HepG2 (cell line): ENCODE results near the gene ZSCAN23. TPM values are rescaled to one million over a fixed set of nuclear protein-coding genes. Genes with fewer than 3 reads are reported as not detected.

Experiments used
- ATAC-seq: fragments of 200-7000 bp; cut with Tn5 transposase; 3 replicates; pipeline ENCODE4 v1.9.1; 2020; ENCODE audit warnings: mild to moderate bottlenecking, moderate library complexity
- BruUV-seq: library from RNA; stranded (reverse); fragments of 400-500 nt; replicated peaks from 2 replicates; lab custom pipeline; 2021; lab: Mats Ljungman, UMichigan
- CTCF ChIA-PET: fragments of 300-600 bp; formaldehyde crosslinking; extraction: SDS; loops from one replicate; lab custom pipeline; 2021; ENCODE audit warnings: low total read pairs, inconsistent platforms, low intra/inter-chr PET ratio; lab: Yijun Ruan, JAX
- POLR2A ChIA-PET: fragments of 350-600 bp; sonication (Branson Sonifier 250); formaldehyde crosslinking; loops from one replicate; lab custom pipeline; 2020; ENCODE audit warnings: antibody characterized with exemption, inconsistent platforms; lab: Yijun Ruan, JAX
- DNase-seq: peaks from one replicate; pipeline ENCODE4 v3.0.0-alpha.2; 2015; ENCODE audit warnings: low spot score
- FAIRE-seq: peaks from 3 replicates; lab custom pipeline; 2011; peaks lifted over from hg19 to GRCh38; lab: Jason Lieb, UNC
- H2AFZ ChIP-seq: one replicate; pipeline ENCODE4 v1.6.1; 2011; ENCODE audit warnings: low read length, inconsistent platforms
- H3K27ac ChIP-seq: fragments of 300-600 bp; 3 replicates; pipeline ENCODE4 v1.8.0; 2011; ENCODE audit warnings: mixed run types, mild to moderate bottlenecking, mixed read lengths, low read length, inconsistent platforms; ENCODE audit not compliant: insufficient read depth; ENCODE audit errors: extremely low read length
- H3K27me3 ChIP-seq, 2 experiments: fragments of 200-600 bp in 1 of 2; 2 replicates in 1 of 2; 3 replicates in 1 of 2; pipeline versions ENCODE4 v1.6.0 to v1.8.0; 2011; ENCODE audit warnings: low read length in 2 of 2, mild to moderate bottlenecking in 2 of 2, moderate library complexity in 2 of 2, inconsistent platforms in 1 of 2; ENCODE audit not compliant: insufficient read depth in 2 of 2, control insufficient read depth in 1 of 2
- H3K36me3 ChIP-seq, 2 experiments: fragments of 200-600 bp in 1 of 2; replicated peaks in 1 of 2; 2 replicates in 1 of 2; 3 replicates in 1 of 2; pipeline versions ENCODE4 v1.5.1 to v1.8.0; 2011; ENCODE audit warnings: low read length in 2 of 2, inconsistent platforms in 1 of 2; ENCODE audit not compliant: insufficient read depth in 2 of 2, control insufficient read depth in 1 of 2
- H3K4me1 ChIP-seq: 2 replicates; pipeline ENCODE4 v1.5.1; 2012; ENCODE audit warnings: low read length, inconsistent platforms; ENCODE audit not compliant: insufficient read depth
- H3K4me2 ChIP-seq: 2 replicates; pipeline ENCODE4 v1.6.0; 2011; ENCODE audit warnings: low read depth, low read length, inconsistent platforms
- H3K4me3 ChIP-seq, 3 experiments: fragments of 200-600 bp in 1 of 3; sonication (generic), shearing (Covaris generic) in 1 of 3; replicated peaks in 1 of 3; 2 replicates each; pipeline ENCODE4 v1.5.1; 2011 to 2016; ENCODE audit warnings: low read length in 3 of 3, inconsistent platforms in 2 of 3, low read depth in 2 of 3, mild to moderate bottlenecking in 2 of 3, control low read depth in 1 of 3, mixed read lengths in 1 of 3; ENCODE audit not compliant: insufficient read depth in 1 of 3
- H3K79me2 ChIP-seq: one replicate; pipeline ENCODE4 v1.6.1; 2011; ENCODE audit warnings: low read length, inconsistent platforms; ENCODE audit not compliant: insufficient read depth
- H3K9ac ChIP-seq: 2 replicates; pipeline ENCODE4 v1.6.0; 2011; ENCODE audit warnings: mild to moderate bottlenecking, low read depth, low read length, inconsistent platforms; ENCODE audit not compliant: insufficient read depth
- H3K9me3 ChIP-seq: 2 replicates; pipeline ENCODE4 v1.5.1; 2012; ENCODE audit warnings: mild to moderate bottlenecking, low read length
- H4K20me1 ChIP-seq: 2 replicates; pipeline ENCODE4 v1.6.0; 2011; ENCODE audit warnings: inconsistent platforms, mild to moderate bottlenecking, low read length, moderate library complexity; ENCODE audit not compliant: insufficient read depth
- CHCHD3 ChIP-seq: sonication (generic); formaldehyde crosslinking; IDR thresholded peaks from 2 replicates; pipeline ENCODE4 v1.8.0; 2022; ENCODE audit warnings: mild to moderate bottlenecking, missing genetic modification reagents, moderate library complexity
- EEA1 ChIP-seq: sonication (generic); formaldehyde crosslinking; IDR thresholded peaks from 2 replicates; pipeline ENCODE4 v1.5.1; 2020; ENCODE audit warnings: mild to moderate bottlenecking, missing genetic modification reagents, borderline replicate concordance
- FOSL2 ChIP-seq: sonication (generic); formaldehyde crosslinking; IDR thresholded peaks from 2 replicates; pipeline ENCODE4 v1.4.0; 2020; ENCODE audit warnings: missing genetic modification reagents
- HNRNPLL ChIP-seq: fragments of 200-400 bp; formaldehyde crosslinking; IDR thresholded peaks from 2 replicates; pipeline ENCODE4 v1.6.1; 2017; ENCODE audit warnings: mild to moderate bottlenecking, low read depth, low read length; ENCODE audit not compliant: poor library complexity, severe bottlenecking
- KDM6A ChIP-seq: IDR thresholded peaks from 2 replicates; pipeline ENCODE4 v1.6.1; 2016; ENCODE audit warnings: low read depth
- LCORL ChIP-seq, 2 experiments: fragments of 450-650 bp in 1 of 2; sonication (generic) in 1 of 2; formaldehyde crosslinking in 1 of 2; IDR thresholded peaks; 2 replicates each; pipeline versions ENCODE4 v1.5.0 to v1.6.1; 2017 to 2020; ENCODE audit warnings: antibody characterized with exemption in 1 of 2, missing genetic modification reagents in 1 of 2
- MEF2D ChIP-seq: sonication (generic); formaldehyde crosslinking; IDR thresholded peaks from 2 replicates; pipeline ENCODE4 v1.5.1; 2020; ENCODE audit warnings: mild to moderate bottlenecking, missing genetic modification reagents
- MTF1 ChIP-seq: sonication (generic); formaldehyde crosslinking; IDR thresholded peaks from 2 replicates; pipeline ENCODE4 v1.5.0; 2020; ENCODE audit warnings: missing genetic modification reagents
- SP1 ChIP-seq, 2 experiments: fragments of 450-650 bp in 1 of 2; sonication (generic) in 1 of 2; formaldehyde crosslinking in 1 of 2; IDR thresholded peaks; 2 replicates each; pipeline versions ENCODE4 v1.4.0 to v1.6.1; 2016 to 2020; ENCODE audit warnings: missing genetic modification reagents in 1 of 2
- SUZ12 ChIP-seq: fragments of 150-350 bp; IDR thresholded peaks from 2 replicates; pipeline ENCODE4 v1.6.1; 2014; ENCODE audit warnings: low read depth, low read length
- TCF7 ChIP-seq: sonication (generic); IDR thresholded peaks from 2 replicates; pipeline ENCODE4 v1.6.1; 2016; ENCODE audit warnings: antibody characterized with exemption, low read depth
- TEAD2 ChIP-seq: sonication (generic); formaldehyde crosslinking; IDR thresholded peaks from 2 replicates; pipeline ENCODE4 v1.9.0; 2021; ENCODE audit warnings: missing genetic modification reagents
- ZBTB1 ChIP-seq: sonication (generic); formaldehyde crosslinking; IDR thresholded peaks from 2 replicates; pipeline ENCODE4 v1.4.0; 2020; ENCODE audit warnings: missing genetic modification reagents, borderline replicate concordance
- ZNF282 ChIP-seq: fragments of 450-650 bp; IDR thresholded peaks from 2 replicates; pipeline ENCODE4 v1.6.1; 2018; ENCODE audit not compliant: partially characterized antibody
- ZNF556 ChIP-seq: sonication (generic); formaldehyde crosslinking; IDR thresholded peaks from 2 replicates; pipeline ENCODE4 v1.4.0; 2020; ENCODE audit warnings: mild to moderate bottlenecking, missing genetic modification reagents, borderline replicate concordance
- ZNF598 ChIP-seq: sonication (generic); formaldehyde crosslinking; IDR thresholded peaks from 2 replicates; pipeline ENCODE4 v1.5.1; 2020; ENCODE audit warnings: mild to moderate bottlenecking, missing genetic modification reagents, borderline replicate concordance
- WGBS: methylation state at CpG from one replicate; pipeline ENCODE4 v1.1.6; 2017; ENCODE audit warnings: low lambda C conversion rate; 5-methylcytosine and 5-hydroxymethylcytosine counted together
- in situ Hi-C: cut with HindIII; loops from 2 replicates; pipeline ENCODE4 v1.10.0; 2017; ENCODE audit warnings: low pct_unique_long_range_greater_than_20kb; ENCODE audit not compliant: extremely low pct_ligation_motif_present
- intact Hi-C: fragments of 100-400 bp; cut with micrococcal nuclease; formaldehyde crosslinking; loops from one replicate; pipeline ENCODE4 v1.10.0; 2022; ENCODE audit not compliant: unreplicated experiment
- polyA plus RNA-seq, 8 experiments: library from polyadenylated mRNA; depleted of rRNA in 3 of 8; stranded (reverse) in 7 of 8; unstranded in 1 of 8; fragments of >200 nt; fragmentation: Illumina TruSeq in 4 of 8; extraction: Trizol in 4 of 8; gene quantifications; 2 replicates each; pipeline versions ENCODE4 v1.2.1 to v1.2.3, GENCODE V29; 2011 to 2016; ENCODE audit warnings: low read depth in 4 of 8, missing spikeins in 1 of 8, mixed read lengths in 1 of 8; ENCODE audit not compliant: insufficient read depth in 1 of 8
- total RNA-seq, 5 experiments: library from RNA; depleted of rRNA; stranded (reverse); fragments of >200 nt; fragmentation: Illumina TruSeq; extraction: Trizol; gene quantifications; 2 replicates each; pipeline ENCODE4 v1.2.3, GENCODE V29; 2016; ENCODE audit warnings: low read depth in 1 of 5
- TF ChIP-seq, protein P1 (sequence below): sonication (generic); formaldehyde crosslinking; IDR thresholded peaks from 2 replicates; pipeline ENCODE4 v1.5.1; 2020; ENCODE audit warnings: mild to moderate bottlenecking, missing genetic modification reagents, moderate library complexity
- TF ChIP-seq, protein P2 (sequence below): sonication (generic); formaldehyde crosslinking; IDR thresholded peaks from 2 replicates; pipeline ENCODE4 v1.9.0; 2021; ENCODE audit warnings: missing genetic modification reagents, borderline replicate concordance
- TF ChIP-seq, protein P3 (sequence below): sonication (generic); formaldehyde crosslinking; IDR thresholded peaks from 2 replicates; pipeline ENCODE4 v1.8.1; 2023; ENCODE audit warnings: mild to moderate bottlenecking, missing genetic modification reagents

The ZSCAN23 gene
- total and polyA plus RNA-seq, 2 of the 13 experiments (the other 11 are each of a cell fraction or from before 2014, with no cell fraction given), result 0.29 to 1.2 TPM

DNA sequence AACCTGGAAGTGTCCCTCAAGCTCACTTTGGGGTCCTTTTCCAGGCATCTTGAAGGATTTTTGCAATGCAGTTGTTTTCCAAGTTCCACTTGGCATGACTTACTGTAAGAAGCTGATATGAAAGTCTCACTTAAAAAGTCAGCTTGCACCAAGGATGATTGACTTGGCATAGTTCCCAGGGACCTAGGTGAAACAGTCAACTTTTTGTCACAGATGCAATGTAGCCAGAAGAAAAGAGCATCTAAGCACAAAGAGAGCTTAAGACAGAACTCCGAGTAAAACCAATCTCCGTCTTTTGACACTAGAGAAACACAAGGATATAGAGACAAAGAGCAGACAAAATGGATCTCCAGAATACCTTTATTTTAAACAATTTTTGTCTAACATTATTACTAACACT is 41.1 kb downstream of the ZSCAN23 start:
- POLR2A ChIA-PET, result no interaction called here

More for the DNA sequence above, 41.1 kb downstream of the ZSCAN23 start:
- H3K27ac ChIP-seq, result no peak overlapping the region
- CTCF ChIA-PET, result no interaction called here
- in situ Hi-C loops, result no loop called here
- H3K36me3 ChIP-seq, result peaks cover 1 to 5% of the 10 kb centered on the region in 2 experiments; a peak in 3 of 5 replicates
- no peak overlapping the region for H2AFZ ChIP-seq
- no peaks in the 10 kb centered on the region; a peak in 1 of 5 replicates for H3K27me3 ChIP-seq
- intact Hi-C loops, result no loop called here
- WGBS, result 52% methylated on average over 2 of the region's 2 CpGs
- no peaks in the 10 kb centered on the region for H3K9me3 ChIP-seq
- peaks cover 17% of the 10 kb centered on the region for H3K79me2 ChIP-seq
- H3K4me2 ChIP-seq, result no peak overlapping the region
- DNase-seq, result no peak
- TF ChIP-seq, protein P1, sequence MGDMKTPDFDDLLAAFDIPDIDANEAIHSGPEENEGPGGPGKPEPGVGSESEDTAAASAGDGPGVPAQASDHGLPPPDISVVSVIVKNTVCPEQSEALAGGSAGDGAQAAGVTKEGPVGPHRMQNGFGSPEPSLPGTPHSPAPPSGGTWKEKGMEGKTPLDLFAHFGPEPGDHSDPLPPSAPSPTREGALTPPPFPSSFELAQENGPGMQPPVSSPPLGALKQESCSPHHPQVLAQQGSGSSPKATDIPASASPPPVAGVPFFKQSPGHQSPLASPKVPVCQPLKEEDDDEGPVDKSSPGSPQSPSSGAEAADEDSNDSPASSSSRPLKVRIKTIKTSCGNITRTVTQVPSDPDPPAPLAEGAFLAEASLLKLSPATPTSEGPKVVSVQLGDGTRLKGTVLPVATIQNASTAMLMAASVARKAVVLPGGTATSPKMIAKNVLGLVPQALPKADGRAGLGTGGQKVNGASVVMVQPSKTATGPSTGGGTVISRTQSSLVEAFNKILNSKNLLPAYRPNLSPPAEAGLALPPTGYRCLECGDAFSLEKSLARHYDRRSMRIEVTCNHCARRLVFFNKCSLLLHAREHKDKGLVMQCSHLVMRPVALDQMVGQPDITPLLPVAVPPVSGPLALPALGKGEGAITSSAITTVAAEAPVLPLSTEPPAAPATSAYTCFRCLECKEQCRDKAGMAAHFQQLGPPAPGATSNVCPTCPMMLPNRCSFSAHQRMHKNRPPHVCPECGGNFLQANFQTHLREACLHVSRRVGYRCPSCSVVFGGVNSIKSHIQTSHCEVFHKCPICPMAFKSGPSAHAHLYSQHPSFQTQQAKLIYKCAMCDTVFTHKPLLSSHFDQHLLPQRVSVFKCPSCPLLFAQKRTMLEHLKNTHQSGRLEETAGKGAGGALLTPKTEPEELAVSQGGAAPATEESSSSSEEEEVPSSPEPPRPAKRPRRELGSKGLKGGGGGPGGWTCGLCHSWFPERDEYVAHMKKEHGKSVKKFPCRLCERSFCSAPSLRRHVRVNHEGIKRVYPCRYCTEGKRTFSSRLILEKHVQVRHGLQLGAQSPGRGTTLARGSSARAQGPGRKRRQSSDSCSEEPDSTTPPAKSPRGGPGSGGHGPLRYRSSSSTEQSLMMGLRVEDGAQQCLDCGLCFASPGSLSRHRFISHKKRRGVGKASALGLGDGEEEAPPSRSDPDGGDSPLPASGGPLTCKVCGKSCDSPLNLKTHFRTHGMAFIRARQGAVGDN (CRISPR knock-in tag), result no peak
- TF ChIP-seq, protein P2, sequence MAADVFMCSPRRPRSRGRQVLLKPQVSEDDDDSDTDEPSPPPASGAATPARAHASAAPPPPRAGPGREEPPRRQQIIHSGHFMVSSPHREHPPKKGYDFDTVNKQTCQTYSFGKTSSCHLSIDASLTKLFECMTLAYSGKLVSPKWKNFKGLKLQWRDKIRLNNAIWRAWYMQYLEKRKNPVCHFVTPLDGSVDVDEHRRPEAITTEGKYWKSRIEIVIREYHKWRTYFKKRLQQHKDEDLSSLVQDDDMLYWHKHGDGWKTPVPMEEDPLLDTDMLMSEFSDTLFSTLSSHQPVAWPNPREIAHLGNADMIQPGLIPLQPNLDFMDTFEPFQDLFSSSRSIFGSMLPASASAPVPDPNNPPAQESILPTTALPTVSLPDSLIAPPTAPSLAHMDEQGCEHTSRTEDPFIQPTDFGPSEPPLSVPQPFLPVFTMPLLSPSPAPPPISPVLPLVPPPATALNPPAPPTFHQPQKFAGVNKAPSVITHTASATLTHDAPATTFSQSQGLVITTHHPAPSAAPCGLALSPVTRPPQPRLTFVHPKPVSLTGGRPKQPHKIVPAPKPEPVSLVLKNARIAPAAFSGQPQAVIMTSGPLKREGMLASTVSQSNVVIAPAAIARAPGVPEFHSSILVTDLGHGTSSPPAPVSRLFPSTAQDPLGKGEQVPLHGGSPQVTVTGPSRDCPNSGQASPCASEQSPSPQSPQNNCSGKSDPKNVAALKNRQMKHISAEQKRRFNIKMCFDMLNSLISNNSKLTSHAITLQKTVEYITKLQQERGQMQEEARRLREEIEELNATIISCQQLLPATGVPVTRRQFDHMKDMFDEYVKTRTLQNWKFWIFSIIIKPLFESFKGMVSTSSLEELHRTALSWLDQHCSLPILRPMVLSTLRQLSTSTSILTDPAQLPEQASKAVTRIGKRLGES (CRISPR knock-in tag), result no peak
- TF ChIP-seq KDM6A (no peak), ZNF282 (no peak), LCORL (IDR thresholded peaks at IDR 0.05) (no peak), LCORL (CRISPR knock-in tag; IDR thresholded peaks at IDR 0.05) (no peak), FOSL2 (CRISPR knock-in tag) (no peak), EEA1 (CRISPR knock-in tag) (no peak), MEF2D (CRISPR knock-in tag) (no peak), TEAD2 (CRISPR knock-in tag) (no peak), ZNF598 (no peak), TCF7 (no peak), SP1 (IDR thresholded peaks at IDR 0.05) (no peak), SP1 (CRISPR knock-in tag; IDR thresholded peaks at IDR 0.05) (no peak), CHCHD3 (CRISPR knock-in tag) (no peak), MTF1 (no peak), ZNF556 (CRISPR knock-in tag) (no peak), HNRNPLL (no peak), ZBTB1 (CRISPR knock-in tag) (no peak), SUZ12 (no peak)
- TF ChIP-seq, protein P3, sequence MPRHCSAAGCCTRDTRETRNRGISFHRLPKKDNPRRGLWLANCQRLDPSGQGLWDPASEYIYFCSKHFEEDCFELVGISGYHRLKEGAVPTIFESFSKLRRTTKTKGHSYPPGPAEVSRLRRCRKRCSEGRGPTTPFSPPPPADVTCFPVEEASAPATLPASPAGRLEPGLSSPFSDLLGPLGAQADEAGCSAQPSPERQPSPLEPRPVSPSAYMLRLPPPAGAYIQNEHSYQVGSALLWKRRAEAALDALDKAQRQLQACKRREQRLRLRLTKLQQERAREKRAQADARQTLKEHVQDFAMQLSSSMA, result no peak
- FAIRE-seq, result no peak
- H3K9ac ChIP-seq, result no peak overlapping the region
- no peak overlapping the region for H3K4me3 ChIP-seq
- no TSS peak for BruUV-seq
- peaks cover 22% of the 10 kb centered on the region for H3K4me1 ChIP-seq
- no peaks in the 10 kb centered on the region for H4K20me1 ChIP-seq
- no peak for ATAC-seq
